DOHH2 (cell line): ENCODE measurements around the gene SGPP1.

ENCODE experiments used
- EZH2phosphoT487 ChIP-seq: fragments of 200-600 bp; sonication (generic); IDR thresholded peaks from 2 replicates; pipeline ENCODE4 v1.6.1; 2017; ENCODE audit warnings: borderline replicate concordance, mild to moderate bottlenecking, antibody characterized with exemption, low read length, moderate library complexity, mixed read lengths
- TF ChIP-seq, protein P1 (sequence below): fragments of 200-600 bp; sonication (generic); IDR thresholded peaks from one replicate; pipeline ENCODE4 v1.5.1; 2014; ENCODE audit warnings: antibody characterized with exemption, mild to moderate bottlenecking, low read depth, low read length; ENCODE audit not compliant: poor library complexity, severe bottlenecking

GRCh38 chr14:63759456-63759855, 31.6 kb upstream of the SGPP1 start:
- TF ChIP-seq EZH2phosphoT487: no peak
- TF ChIP-seq, protein P1, sequence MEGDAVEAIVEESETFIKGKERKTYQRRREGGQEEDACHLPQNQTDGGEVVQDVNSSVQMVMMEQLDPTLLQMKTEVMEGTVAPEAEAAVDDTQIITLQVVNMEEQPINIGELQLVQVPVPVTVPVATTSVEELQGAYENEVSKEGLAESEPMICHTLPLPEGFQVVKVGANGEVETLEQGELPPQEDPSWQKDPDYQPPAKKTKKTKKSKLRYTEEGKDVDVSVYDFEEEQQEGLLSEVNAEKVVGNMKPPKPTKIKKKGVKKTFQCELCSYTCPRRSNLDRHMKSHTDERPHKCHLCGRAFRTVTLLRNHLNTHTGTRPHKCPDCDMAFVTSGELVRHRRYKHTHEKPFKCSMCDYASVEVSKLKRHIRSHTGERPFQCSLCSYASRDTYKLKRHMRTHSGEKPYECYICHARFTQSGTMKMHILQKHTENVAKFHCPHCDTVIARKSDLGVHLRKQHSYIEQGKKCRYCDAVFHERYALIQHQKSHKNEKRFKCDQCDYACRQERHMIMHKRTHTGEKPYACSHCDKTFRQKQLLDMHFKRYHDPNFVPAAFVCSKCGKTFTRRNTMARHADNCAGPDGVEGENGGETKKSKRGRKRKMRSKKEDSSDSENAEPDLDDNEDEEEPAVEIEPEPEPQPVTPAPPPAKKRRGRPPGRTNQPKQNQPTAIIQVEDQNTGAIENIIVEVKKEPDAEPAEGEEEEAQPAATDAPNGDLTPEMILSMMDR: no peak
